GM03348 (cell line): ENCODE data around the gene DDX42.
A peak's percentile ranks its signal among the peaks of the same experiment; 100 is the strongest.
"Not testable (repeated sequence)": the region's sequence is repeated elsewhere in the genome, so short reads cannot be mapped to it uniquely, and the experiment has no call there.

Experiments used
- DNase-seq: peaks from one replicate; pipeline ENCODE4 v3.0.0; 2012; ENCODE audit warnings: low spot score

Gene DDX42

GRCh38 chr17:63840591-63841349 lies 66.8 kb downstream of the DDX42 start:
- DNase-seq: peak; percentile 28

- DNase-seq: peak; percentile 42
Measured at GRCh38 chr17:63841350-63842172, 67.6 kb downstream of the DDX42 start.

- DNase-seq: no peak
Measured at GRCh38 chr17:63842173-63842539, 68.2 kb downstream of the DDX42 start.

- peak; percentile 98 for DNase-seq
Measured at GRCh38 chr17:63842540-63843386, 68.8 kb downstream of the DDX42 start, which contains the start of gene SMARCD2. Gene SMARCD2, minus strand, starts transcription at chr17:63842685. Its CDS starts 11 bp downstream, at chr17:63842674.

GRCh38 chr17:63843387-63843888 lies 69.5 kb downstream of the DDX42 start:
- DNase-seq: peak; percentile 78

GRCh38 chr17:63843910-63844677 lies 70.1 kb downstream of the DDX42 start:
- DNase-seq: no peak

- no peak for DNase-seq
Measured at GRCh38 chr17:63845509-63845908, 71.5 kb downstream of the DDX42 start.

- no peak for DNase-seq
Measured at GRCh38 chr17:63847525-63848249, 73.7 kb downstream of the DDX42 start.

GRCh38 chr17:63848834-63849689 lies 75.1 kb downstream of the DDX42 start:
- DNase-seq: peak; percentile 96

- no peak for DNase-seq
Measured at GRCh38 chr17:63850401-63850800, 76.4 kb downstream of the DDX42 start.

GRCh38 chr17:63853260-63853659 lies 79.3 kb downstream of the DDX42 start:
- DNase-seq: no peak

GRCh38 chr17:63854709-63855108 lies 80.7 kb downstream of the DDX42 start:
- DNase-seq: no peak

GRCh38 chr17:63855185-63855584 lies 81.2 kb downstream of the DDX42 start:
- no peak for DNase-seq

GRCh38 chr17:63856425-63856824 lies 82.5 kb downstream of the DDX42 start:
- DNase-seq: not testable (repeated sequence)

GRCh38 chr17:63859257-63859656 lies 85.3 kb downstream of the DDX42 start:
- no peak for DNase-seq

GRCh38 chr17:63866625-63867024 lies 92.7 kb downstream of the DDX42 start:
- DNase-seq: not testable (repeated sequence)
